IMR-90 (cell line): Measurements from ENCODE around the gene MAN2A1. TPM values are rescaled to one million over a fixed set of nuclear protein-coding genes. Genes with fewer than 3 reads are reported as not detected.

Source experiments
- ATAC-seq: fragments of 200-7000 bp; cut with Tn5 transposase; 2 replicates; pipeline ENCODE4 v1.9.1; 2020; ENCODE audit warnings: low read depth, mild to moderate bottlenecking, moderate library complexity
- BruUV-seq: library from RNA; stranded (reverse); fragments of 400-500 nt; replicated peaks from 2 replicates; lab custom pipeline; 2021; lab: Mats Ljungman, UMichigan
- CTCF ChIA-PET: fragments of 300-600 bp; formaldehyde crosslinking; extraction: SDS; loops from one replicate; lab custom pipeline; 2021; ENCODE audit warnings: antibody characterized with exemption; lab: Yijun Ruan, JAX
- POLR2A ChIA-PET: fragments of 300-600 bp; sonication (Branson Sonifier 250); formaldehyde crosslinking; loops from one replicate; lab custom pipeline; 2022; ENCODE audit warnings: antibody characterized with exemption; ENCODE audit not compliant: unreplicated experiment; lab: Charles Lee
- DNase-seq: peaks from one replicate; pipeline ENCODE4 v3.0.0; 2013
- H2AFZ ChIP-seq: replicated peaks from 2 replicates; pipeline ENCODE3; 2013; ENCODE audit warnings: low read length, mild to moderate bottlenecking; ENCODE audit not compliant: poor library complexity
- H2AK5ac ChIP-seq: 2 replicates; pipeline ENCODE4 v1.6.1; 2013; ENCODE audit warnings: low read depth, low read length, inconsistent platforms
- H2AK9ac ChIP-seq: replicated peaks from 2 replicates; pipeline ENCODE3; 2013; ENCODE audit warnings: mild to moderate bottlenecking, low read depth, low read length, moderate library complexity; ENCODE audit not compliant: poor library complexity
- H2BK120ac ChIP-seq: 2 replicates; pipeline ENCODE4 v1.6.1; 2013; ENCODE audit warnings: low read depth, low read length, inconsistent platforms
- H2BK15ac ChIP-seq: 3 replicates; pipeline ENCODE4 v1.6.1; 2013; ENCODE audit warnings: low read depth, low read length, inconsistent platforms
- H2BK20ac ChIP-seq: 2 replicates; pipeline ENCODE4 v1.6.1; 2013; ENCODE audit warnings: low read depth, mild to moderate bottlenecking, inconsistent platforms, low read length, moderate library complexity
- H2BK5ac ChIP-seq: 2 replicates; pipeline ENCODE4 v1.6.1; 2013; ENCODE audit warnings: mild to moderate bottlenecking, low read depth, low read length, inconsistent platforms; ENCODE audit not compliant: poor library complexity, severe bottlenecking
- H3K14ac ChIP-seq: replicated peaks from 2 replicates; pipeline ENCODE4 v1.6.1; 2013; ENCODE audit warnings: low read depth, low read length, inconsistent platforms
- H3K18ac ChIP-seq: 2 replicates; pipeline ENCODE4 v1.6.1; 2013; ENCODE audit warnings: low read depth, low read length, control low read depth
- H3K23ac ChIP-seq: 2 replicates; pipeline ENCODE4 v1.6.1; 2013; ENCODE audit warnings: low read depth, low read length, inconsistent platforms
- H3K27ac ChIP-seq: 2 replicates; pipeline ENCODE4 v1.5.1; 2013; ENCODE audit warnings: mild to moderate bottlenecking, control low read depth, low read length; ENCODE audit not compliant: insufficient read depth
- H3K27me3 ChIP-seq: 2 replicates; pipeline ENCODE4 v1.6.1; 2013; ENCODE audit warnings: low read length; ENCODE audit not compliant: control insufficient read depth, insufficient read depth
- H3K36me3 ChIP-seq: 2 replicates; pipeline ENCODE4 v1.6.1; 2013; ENCODE audit warnings: low read length, mixed read lengths; ENCODE audit not compliant: control insufficient read depth, insufficient read depth
- H3K4ac ChIP-seq: 2 replicates; pipeline ENCODE4 v1.6.1; 2013; ENCODE audit warnings: low read depth, low read length, inconsistent platforms
- H3K4me1 ChIP-seq: 2 replicates; pipeline ENCODE4 v1.6.1; 2013; ENCODE audit warnings: low read length, mixed read lengths; ENCODE audit not compliant: control insufficient read depth, insufficient read depth
- H3K4me2 ChIP-seq: 2 replicates; pipeline ENCODE4 v1.6.1; 2013; ENCODE audit warnings: low read depth, mild to moderate bottlenecking, control low read depth, low read length, moderate library complexity
- H3K4me3 ChIP-seq: 2 replicates; pipeline ENCODE4 v1.5.1; 2013; ENCODE audit warnings: low read depth, mild to moderate bottlenecking, control low read depth, low read length, moderate library complexity; ENCODE audit not compliant: insufficient read depth
- H3K56ac ChIP-seq: 2 replicates; pipeline ENCODE4 v1.6.1; 2013; ENCODE audit warnings: low read length, inconsistent platforms; ENCODE audit not compliant: insufficient read depth; ENCODE audit errors: extremely low read depth
- H3K79me1 ChIP-seq, 2 experiments: 2 replicates each; pipeline ENCODE4 v1.6.1; 2013; ENCODE audit warnings: low read length in 2 of 2, inconsistent platforms in 1 of 2, low read depth in 1 of 2
- H3K9ac ChIP-seq: 2 replicates; pipeline ENCODE4 v1.6.1; 2013; ENCODE audit warnings: low read depth, low read length, control low read depth
- H3K9me1 ChIP-seq: 2 replicates; pipeline ENCODE4 v1.6.1; 2013; ENCODE audit warnings: low read length, inconsistent platforms; ENCODE audit not compliant: insufficient read depth
- H3K9me3 ChIP-seq: 2 replicates; pipeline ENCODE4 v1.6.1; 2013; ENCODE audit warnings: low read length; ENCODE audit not compliant: control insufficient read depth, insufficient read depth
- H4K20me1 ChIP-seq: 2 replicates; pipeline ENCODE4 v1.6.1; 2013; ENCODE audit warnings: low read length, inconsistent platforms; ENCODE audit not compliant: insufficient read depth
- H4K5ac ChIP-seq: 2 replicates; pipeline ENCODE4 v1.6.1; 2013; ENCODE audit warnings: mild to moderate bottlenecking, low read depth, low read length, control low read depth
- H4K8ac ChIP-seq, 2 experiments: 2 replicates each; pipeline ENCODE4 v1.6.1; 2013; ENCODE audit warnings: low read depth in 2 of 2, low read length in 2 of 2, control low read depth in 1 of 2, inconsistent platforms in 1 of 2
- H4K91ac ChIP-seq: 2 replicates; pipeline ENCODE4 v1.6.1; 2013; ENCODE audit warnings: low read depth, low read length, inconsistent platforms; ENCODE audit not compliant: insufficient read depth
- BHLHE40 ChIP-seq: fragments of 150-350 bp; IDR thresholded peaks from 2 replicates; pipeline ENCODE4 v1.6.1; 2016; ENCODE audit warnings: mild to moderate bottlenecking, low read depth, low read length
- CEBPB ChIP-seq: IDR thresholded peaks from 2 replicates; pipeline ENCODE4 v1.6.1; 2012; ENCODE audit warnings: low read depth, low read length, improper control_type of control experiment
- CHD1 ChIP-seq: IDR thresholded peaks from 2 replicates; pipeline ENCODE4 v1.6.1; 2012; ENCODE audit warnings: low read depth, low read length, improper control_type of control experiment
- FOS ChIP-seq: fragments of 150-350 bp; IDR thresholded peaks from 2 replicates; pipeline ENCODE4 v1.6.1; 2016; ENCODE audit warnings: low read depth, low read length
- MAFK ChIP-seq: IDR thresholded peaks from 2 replicates; pipeline ENCODE4 v1.6.1; 2012; ENCODE audit warnings: low read depth, low read length, improper control_type of control experiment
- MAZ ChIP-seq: IDR thresholded peaks from 2 replicates; pipeline ENCODE4 v1.6.1; 2012; ENCODE audit warnings: low read depth, mild to moderate bottlenecking, low read length, improper control_type of control experiment, moderate library complexity, borderline replicate concordance
- MXI1 ChIP-seq: IDR thresholded peaks from 2 replicates; pipeline ENCODE4 v1.6.1; 2012; ENCODE audit warnings: low read depth, mild to moderate bottlenecking, low read length, moderate library complexity, borderline replicate concordance
- NFE2L2 ChIP-seq: fragments of 150-350 bp; IDR thresholded peaks from 2 replicates; pipeline ENCODE4 v1.6.1; 2016; ENCODE audit warnings: low read depth, mild to moderate bottlenecking, low read length
- POLR2A ChIP-seq: IDR thresholded peaks from 2 replicates; pipeline ENCODE4 v1.6.1; 2012; ENCODE audit warnings: mild to moderate bottlenecking, low read depth, low read length
- RAD21 ChIP-seq: IDR thresholded peaks from 2 replicates; pipeline ENCODE4 v1.6.1; 2012; ENCODE audit warnings: low read length, improper control_type of control experiment
- SMC3 ChIP-seq: fragments of 150-350 bp; IDR thresholded peaks from 2 replicates; pipeline ENCODE4 v1.6.1; 2016; ENCODE audit warnings: low read depth, mild to moderate bottlenecking, antibody characterized with exemption, low read length, moderate library complexity
- WGBS, 2 experiments: methylation state at CpG; one replicate each; pipeline versions ENCODE4 v1.1.5 to v1.1.7; 2013; ENCODE audit warnings: missing lambda C conversion rate in 2 of 2; ENCODE audit not compliant: insufficient read length in 1 of 2; ENCODE audit errors: extremely low coverage in 2 of 2; 5-methylcytosine and 5-hydroxymethylcytosine counted together
- dilution Hi-C: fragments of 300-500 bp; cut with HindIII; formaldehyde crosslinking; loops from one replicate; pipeline ENCODE4 v1.14.3; 2018; ENCODE audit warnings: low sequenced_read_pairs; ENCODE audit not compliant: unreplicated experiment
- in situ Hi-C: fragments of 300-500 bp; cut with MboI; formaldehyde crosslinking; loops from 3 replicates; pipeline ENCODE4 v1.14.3; 2019; ENCODE audit warnings: low sequenced_read_pairs, inconsistent platforms, mixed read lengths
- intact Hi-C: fragments of 100-400 bp; cut with micrococcal nuclease; formaldehyde crosslinking; loops from 2 replicates; pipeline ENCODE4 v1.10.0; 2022
- polyA plus RNA-seq, 3 experiments: library from polyadenylated mRNA; depleted of rRNA; stranded (reverse); fragments of >200 nt; gene quantifications; 2 replicates each; pipeline ENCODE4 v1.2.3, GENCODE V29; 2012; ENCODE audit warnings: low replicate concordance in 1 of 3
- total RNA-seq: library from RNA; depleted of rRNA; stranded (reverse); fragments of >200 nt; gene quantifications from 2 replicates; pipeline ENCODE4 v1.2.3, GENCODE V29; 2012
- TF ChIP-seq, protein P1 (sequence below): fragments of 150-350 bp; IDR thresholded peaks from 2 replicates; pipeline ENCODE4 v1.6.1; 2016; ENCODE audit warnings: low read depth, mild to moderate bottlenecking, low read length, moderate library complexity, borderline replicate concordance
- TF ChIP-seq, protein P2 (sequence below): fragments of 150-350 bp; IDR thresholded peaks from 2 replicates; pipeline ENCODE4 v1.6.1; 2017; ENCODE audit warnings: mild to moderate bottlenecking, antibody characterized with exemption, low read length, low read depth

The MAN2A1 gene
- total and polyA plus RNA-seq, 2 of the 4 experiments (the other 2 are of a cell fraction): 16.4 to 29.6 TPM

GRCh38 chr5:109704282-109704952 lies 14.7 kb downstream of the MAN2A1 start:
- Histone ChIP-seq H3K9me1 (peaks cover 6% of the 10 kb centered on the region; the same call in 1 of the 2 replicates), H3K14ac (no peak overlapping the region), H2AK5ac (no peak overlapping the region), H3K27ac (no peak overlapping the region), H4K20me1 (peaks cover 33% of the 10 kb centered on the region), H2AFZ (no peak overlapping the region), H2AK9ac (no peak overlapping the region), H2BK20ac (no peak overlapping the region), H3K4me1 (peaks cover 3% of the 10 kb centered on the region), H3K79me1 (peaks cover 34 to 67% of the 10 kb centered on the region in 2 experiments), H4K8ac (no peak overlapping the region), H3K23ac (no peak overlapping the region), H3K4ac (no peak overlapping the region), H3K9ac (no peak overlapping the region), H3K4me2 (no peak overlapping the region), H3K56ac (no peak overlapping the region), H2BK5ac (no peak overlapping the region), H3K27me3 (no peaks in the 10 kb centered on the region), H4K5ac (no peak overlapping the region), H3K4me3 (no peak overlapping the region), H3K9me3 (no peaks in the 10 kb centered on the region), H3K18ac (no peak overlapping the region), H2BK120ac (no peak overlapping the region), H2BK15ac (no peak overlapping the region), H4K91ac (no peak overlapping the region), H3K36me3 (no peaks in the 10 kb centered on the region)
- POLR2A ChIA-PET: no interaction called here
- dilution Hi-C loops: no loop called here
- in situ Hi-C loops: no loop called here
- CTCF ChIA-PET: interaction anchor here (0.8 kb wide), 1 partner anchor 39 kb away, joined by 3 read pairs; no protein-coding TSS in a partner anchor
- ATAC-seq: no peak
- no TSS peak for BruUV-seq
- TF ChIP-seq, protein P1, sequence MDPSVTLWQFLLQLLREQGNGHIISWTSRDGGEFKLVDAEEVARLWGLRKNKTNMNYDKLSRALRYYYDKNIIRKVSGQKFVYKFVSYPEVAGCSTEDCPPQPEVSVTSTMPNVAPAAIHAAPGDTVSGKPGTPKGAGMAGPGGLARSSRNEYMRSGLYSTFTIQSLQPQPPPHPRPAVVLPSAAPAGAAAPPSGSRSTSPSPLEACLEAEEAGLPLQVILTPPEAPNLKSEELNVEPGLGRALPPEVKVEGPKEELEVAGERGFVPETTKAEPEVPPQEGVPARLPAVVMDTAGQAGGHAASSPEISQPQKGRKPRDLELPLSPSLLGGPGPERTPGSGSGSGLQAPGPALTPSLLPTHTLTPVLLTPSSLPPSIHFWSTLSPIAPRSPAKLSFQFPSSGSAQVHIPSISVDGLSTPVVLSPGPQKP: no peak
- no peak for TF ChIP-seq FOS
- TF ChIP-seq, protein P2, sequence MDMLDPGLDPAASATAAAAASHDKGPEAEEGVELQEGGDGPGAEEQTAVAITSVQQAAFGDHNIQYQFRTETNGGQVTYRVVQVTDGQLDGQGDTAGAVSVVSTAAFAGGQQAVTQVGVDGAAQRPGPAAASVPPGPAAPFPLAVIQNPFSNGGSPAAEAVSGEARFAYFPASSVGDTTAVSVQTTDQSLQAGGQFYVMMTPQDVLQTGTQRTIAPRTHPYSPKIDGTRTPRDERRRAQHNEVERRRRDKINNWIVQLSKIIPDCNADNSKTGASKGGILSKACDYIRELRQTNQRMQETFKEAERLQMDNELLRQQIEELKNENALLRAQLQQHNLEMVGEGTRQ: no peak
- TF ChIP-seq CHD1: no peak
- TF ChIP-seq MAZ: no peak
- no peak for TF ChIP-seq CEBPB
- no peak for TF ChIP-seq MXI1
- TF ChIP-seq NFE2L2: no peak
- TF ChIP-seq POLR2A: no peak
- TF ChIP-seq SMC3: no peak
- no peak for TF ChIP-seq BHLHE40
- no peak for TF ChIP-seq RAD21
- TF ChIP-seq MAFK: no peak
- intact Hi-C loops: no loop called here
- WGBS, 2 experiments: 72% methylated on average over 2 of the region's 10 CpGs; no CpG with 5 or more reads in 1 of the 2 experiments
- DNase-seq: no peak
